ENCODE measurements around the gene KSR2.

KSR2 gene

GRCh38 chr12:117563706-117564105 is 405.1 kb downstream of the KSR2 start:
- no peak for DNase-seq

- DNase-seq, result no peak
Measured at GRCh38 chr12:117563007-117563406, 405.8 kb downstream of the KSR2 start.

- DNase-seq, result no peak
Measured at GRCh38 chr12:117561990-117562389, 406.8 kb downstream of the KSR2 start.

- DNase-seq, result no peak
Measured at GRCh38 chr12:117559978-117560377, 408.8 kb downstream of the KSR2 start.

- no peak for DNase-seq
Measured at GRCh38 chr12:117555889-117556288, 412.9 kb downstream of the KSR2 start.

GRCh38 chr12:117552971-117553370 is 415.8 kb downstream of the KSR2 start:
- DNase-seq, result no peak

GRCh38 chr12:117551665-117552064 is 417.1 kb downstream of the KSR2 start:
- DNase-seq, result no peak

- DNase-seq, result no peak
Measured at GRCh38 chr12:117547209-117547608, 421.6 kb downstream of the KSR2 start.

GRCh38 chr12:117545216-117545615 is 423.6 kb downstream of the KSR2 start:
- no peak for DNase-seq

- no peak for DNase-seq
Measured at GRCh38 chr12:117540011-117540410, 428.8 kb downstream of the KSR2 start.

GRCh38 chr12:117538926-117539325 is 429.9 kb downstream of the KSR2 start:
- no peak for DNase-seq

- DNase-seq, result no peak
Measured at GRCh38 chr12:117538032-117538690, 430.6 kb downstream of the KSR2 start.

- no peak for DNase-seq
Measured at GRCh38 chr12:117533687-117534086, 435.1 kb downstream of the KSR2 start.

- no peak for DNase-seq
Measured at GRCh38 chr12:117530796-117531195, 438.0 kb downstream of the KSR2 start.

- DNase-seq, result no peak
Measured at GRCh38 chr12:117528538-117528937, 440.3 kb downstream of the KSR2 start.

- no peak for DNase-seq
Measured at GRCh38 chr12:117527479-117527855, 441.3 kb downstream of the KSR2 start.

- DNase-seq, result no peak
Measured at GRCh38 chr12:117526757-117527478, 441.9 kb downstream of the KSR2 start.

GRCh38 chr12:117525766-117526165 is 443.0 kb downstream of the KSR2 start:
- no peak for DNase-seq

GRCh38 chr12:117524806-117525205 is 444.0 kb downstream of the KSR2 start:
- DNase-seq, result no peak

GRCh38 chr12:117523971-117524370 is 444.8 kb downstream of the KSR2 start:
- no peak for DNase-seq

- DNase-seq, result no peak
Measured at GRCh38 chr12:117522559-117522958, 446.2 kb downstream of the KSR2 start.

GRCh38 chr12:117521867-117522266 is 446.9 kb downstream of the KSR2 start:
- DNase-seq, result no peak

- DNase-seq, result no peak
Measured at GRCh38 chr12:117521346-117521745, 447.4 kb downstream of the KSR2 start.

GRCh38 chr12:117518594-117519270 is 450.1 kb downstream of the KSR2 start:
- DNase-seq, result no peak

All from CD4-positive, alpha-beta T cell treated with Interleukin-15 for 1 hour (primary cell).